Measurements from ENCODE around the gene SGPP2. TPM values are rescaled to one million over a fixed set of nuclear protein-coding genes. Genes with fewer than 3 reads are reported as not detected.
A peak's percentile ranks its signal among the peaks of the same experiment; 100 is the strongest.

SGPP2 gene
- total RNA-seq, 1 donor from 2014 or later, result 22.4 TPM

DNA sequence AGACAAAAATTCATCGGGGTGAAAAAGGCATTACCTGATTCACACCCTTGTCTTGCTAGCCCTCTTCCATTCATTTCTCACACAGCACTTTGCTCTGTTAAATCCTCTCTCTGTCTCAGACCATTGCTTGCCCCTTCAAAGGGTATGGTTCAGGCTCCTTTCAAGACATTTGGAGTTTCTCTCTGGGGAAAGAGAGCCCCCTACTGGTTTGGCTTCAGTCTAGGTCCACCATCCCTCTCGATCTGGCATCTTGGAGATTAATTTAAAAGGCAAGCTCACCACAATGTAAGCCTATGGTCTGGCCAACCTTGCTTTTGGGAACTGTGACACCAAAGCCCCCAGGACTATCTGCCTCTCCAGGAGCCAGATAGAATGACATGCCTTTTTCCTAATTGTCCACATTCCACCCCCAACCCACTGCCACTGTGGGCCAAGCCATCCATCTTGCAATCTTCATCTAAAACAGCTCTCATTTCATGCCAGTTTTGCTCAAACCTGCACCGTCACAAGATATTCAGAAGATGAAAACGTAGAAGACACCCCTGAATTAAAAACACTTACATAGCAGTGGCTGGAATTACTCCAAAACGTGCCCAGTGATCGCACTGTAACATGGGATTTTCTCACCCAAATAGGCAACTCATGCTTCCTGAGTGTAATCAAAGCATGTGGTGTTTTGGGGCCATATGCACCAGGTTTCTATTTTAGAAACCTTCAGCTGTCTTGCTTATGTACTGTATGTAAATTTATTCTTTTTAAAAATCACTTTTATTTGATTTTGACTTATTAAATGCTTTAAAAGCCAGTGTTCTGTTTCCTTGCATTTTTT lies 137.7 kb downstream of the SGPP2 start:
- Mint-ChIP-seq H3K4me1 (ENCODE audit: unreplicated experiment) (peaks cover 7% of the 10 kb centered on the region), H3K9me3 (no peaks in the 10 kb centered on the region), H3K27me3 (peaks cover 6% of the 10 kb centered on the region), H3K27ac (no peak overlapping the region), H3K4me3 (no peak overlapping the region), H3K36me3 (peaks cover 13% of the 10 kb centered on the region)
- no peak for DNase-seq (ENCODE audit: extremely low spot score, unreplicated experiment)
- TF ChIP-seq, protein P1, sequence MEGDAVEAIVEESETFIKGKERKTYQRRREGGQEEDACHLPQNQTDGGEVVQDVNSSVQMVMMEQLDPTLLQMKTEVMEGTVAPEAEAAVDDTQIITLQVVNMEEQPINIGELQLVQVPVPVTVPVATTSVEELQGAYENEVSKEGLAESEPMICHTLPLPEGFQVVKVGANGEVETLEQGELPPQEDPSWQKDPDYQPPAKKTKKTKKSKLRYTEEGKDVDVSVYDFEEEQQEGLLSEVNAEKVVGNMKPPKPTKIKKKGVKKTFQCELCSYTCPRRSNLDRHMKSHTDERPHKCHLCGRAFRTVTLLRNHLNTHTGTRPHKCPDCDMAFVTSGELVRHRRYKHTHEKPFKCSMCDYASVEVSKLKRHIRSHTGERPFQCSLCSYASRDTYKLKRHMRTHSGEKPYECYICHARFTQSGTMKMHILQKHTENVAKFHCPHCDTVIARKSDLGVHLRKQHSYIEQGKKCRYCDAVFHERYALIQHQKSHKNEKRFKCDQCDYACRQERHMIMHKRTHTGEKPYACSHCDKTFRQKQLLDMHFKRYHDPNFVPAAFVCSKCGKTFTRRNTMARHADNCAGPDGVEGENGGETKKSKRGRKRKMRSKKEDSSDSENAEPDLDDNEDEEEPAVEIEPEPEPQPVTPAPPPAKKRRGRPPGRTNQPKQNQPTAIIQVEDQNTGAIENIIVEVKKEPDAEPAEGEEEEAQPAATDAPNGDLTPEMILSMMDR (conservative IDR thresholded peaks at IDR 0.05), result peak; percentile 83

DNA sequence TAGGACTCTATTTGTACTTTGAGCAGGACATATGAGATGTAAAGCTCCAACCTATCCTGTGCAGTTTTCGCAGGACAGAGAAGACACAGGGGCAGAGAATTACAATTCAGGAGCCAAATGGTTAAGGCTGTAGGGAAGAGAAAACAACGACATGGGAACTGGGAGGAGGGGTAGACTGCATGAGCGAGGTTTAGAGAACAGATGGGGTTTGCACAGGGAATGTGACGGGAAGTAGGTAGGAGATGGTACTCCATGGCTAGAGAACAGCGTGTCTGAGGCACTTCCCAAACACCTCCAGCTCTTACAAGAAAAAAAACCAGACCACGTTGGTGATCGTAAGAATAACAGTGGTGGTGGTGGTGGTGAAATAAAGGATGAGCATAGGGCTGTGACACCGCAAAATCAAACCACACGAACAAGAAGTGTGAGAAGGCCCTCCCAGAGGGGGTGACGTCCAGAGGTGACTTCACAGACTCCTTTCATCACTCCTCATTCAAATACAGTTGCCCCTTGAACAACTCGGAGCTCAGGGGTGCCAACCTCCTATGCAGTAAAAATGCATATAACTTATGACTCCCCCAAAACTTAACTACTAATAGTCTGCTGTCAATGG lies 138.9 kb downstream of the SGPP2 start:
- no peak overlapping the region for H3K27ac Mint-ChIP-seq
- H3K4me1 Mint-ChIP-seq (ENCODE audit: unreplicated experiment), result peaks cover 7% of the 10 kb centered on the region
- peaks cover 14% of the 10 kb centered on the region for H3K36me3 Mint-ChIP-seq
- no peak overlapping the region for H3K4me3 Mint-ChIP-seq
- TF ChIP-seq, protein P1 (conservative IDR thresholded peaks at IDR 0.05), result no peak
- DNase-seq (ENCODE audit: extremely low spot score, unreplicated experiment), result no peak
- peaks cover 2% of the 10 kb centered on the region for H3K27me3 Mint-ChIP-seq
- no peaks in the 10 kb centered on the region for H3K9me3 Mint-ChIP-seq

DNA sequence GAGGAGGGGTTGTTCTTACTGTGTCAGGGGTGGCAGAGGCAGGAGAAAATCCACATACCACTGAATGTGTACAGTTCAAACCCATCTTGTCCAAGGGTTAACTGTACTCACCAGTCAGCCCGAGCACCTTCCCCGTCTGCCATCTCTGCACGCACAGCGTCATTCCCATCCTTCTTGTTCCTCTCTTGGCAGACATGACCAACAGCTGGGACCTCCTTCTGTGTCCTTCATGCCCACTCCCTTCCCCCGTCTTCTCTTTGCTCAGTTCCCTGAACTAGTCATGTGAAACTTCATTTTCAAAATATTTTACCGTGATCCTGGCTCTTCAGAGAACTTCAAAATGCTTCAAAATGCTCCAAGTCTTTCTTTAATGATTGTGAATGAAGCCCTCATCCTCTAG lies 139.6 kb downstream of the SGPP2 start:
- H3K4me3 Mint-ChIP-seq, result no peak overlapping the region
- TF ChIP-seq, protein P1 (conservative IDR thresholded peaks at IDR 0.05), result no peak
- H3K9me3 Mint-ChIP-seq, result no peaks in the 10 kb centered on the region
- DNase-seq (ENCODE audit: extremely low spot score, unreplicated experiment), result no peak
- H3K36me3 Mint-ChIP-seq, result peaks cover 14% of the 10 kb centered on the region
- no peak overlapping the region for H3K27ac Mint-ChIP-seq
- H3K27me3 Mint-ChIP-seq, result no peaks in the 10 kb centered on the region
- H3K4me1 Mint-ChIP-seq (ENCODE audit: unreplicated experiment), result peaks cover 9% of the 10 kb centered on the region

DNA sequence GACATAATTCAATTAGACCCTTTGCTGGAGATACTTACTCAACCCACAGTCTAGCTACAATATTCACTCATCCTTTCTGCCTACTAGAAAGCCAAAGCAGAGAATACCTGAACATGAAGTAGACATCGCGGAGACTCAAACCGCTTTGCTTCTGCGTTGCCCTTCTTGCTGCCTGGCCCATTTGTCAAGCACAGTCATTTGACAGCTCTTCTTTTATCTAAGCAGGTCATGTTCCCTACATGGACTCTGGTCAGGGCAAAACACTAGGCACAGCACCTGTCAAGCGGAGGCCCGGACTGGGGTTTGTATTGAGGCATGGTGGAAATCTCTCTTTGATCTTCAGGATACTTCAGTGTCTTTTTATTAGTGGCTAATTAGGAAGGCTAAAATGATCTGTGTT lies 141.9 kb downstream of the SGPP2 start:
- Mint-ChIP-seq H3K4me3 (no peak overlapping the region), H3K27me3 (no peaks in the 10 kb centered on the region), H3K36me3 (peaks cover 18% of the 10 kb centered on the region), H3K27ac (no peak overlapping the region), H3K4me1 (ENCODE audit: unreplicated experiment) (peaks cover 18% of the 10 kb centered on the region), H3K9me3 (no peaks in the 10 kb centered on the region)
- DNase-seq (ENCODE audit: extremely low spot score, unreplicated experiment), result no peak
- TF ChIP-seq, protein P1 (conservative IDR thresholded peaks at IDR 0.05), result no peak

DNA sequence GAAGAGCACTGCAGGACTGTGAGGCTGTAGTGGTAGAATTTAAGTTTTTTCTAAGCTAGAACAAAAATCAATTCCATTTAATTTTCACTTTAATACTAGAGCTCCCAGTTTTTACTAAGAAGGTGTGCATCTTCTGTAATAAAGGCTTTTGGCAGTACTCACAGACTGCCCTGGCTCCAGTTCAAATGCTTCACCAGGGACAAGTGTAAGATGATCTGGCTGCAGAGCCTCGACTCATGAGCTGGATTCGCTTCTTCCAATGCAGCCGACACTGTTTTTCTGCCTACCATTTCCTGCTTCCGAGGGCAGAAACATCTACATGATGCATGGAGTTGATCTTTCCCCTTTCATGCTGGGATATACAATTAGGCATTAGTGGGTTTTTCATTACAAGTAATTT lies 144.5 kb downstream of the SGPP2 start:
- Mint-ChIP-seq H3K36me3 (peaks cover 29% of the 10 kb centered on the region), H3K27ac (peak overlapping the region; percentile 19), H3K9me3 (no peaks in the 10 kb centered on the region), H3K4me3 (no peak overlapping the region), H3K27me3 (no peaks in the 10 kb centered on the region), H3K4me1 (ENCODE audit: unreplicated experiment) (peaks cover 34% of the 10 kb centered on the region)
- DNase-seq (ENCODE audit: extremely low spot score, unreplicated experiment), result no peak
- TF ChIP-seq, protein P1 (conservative IDR thresholded peaks at IDR 0.05), result no peak

All from type B pancreatic cell (in vitro differentiated cells).